ENCODE measurements around the gene RPL5.

RPL5 gene

DNA sequence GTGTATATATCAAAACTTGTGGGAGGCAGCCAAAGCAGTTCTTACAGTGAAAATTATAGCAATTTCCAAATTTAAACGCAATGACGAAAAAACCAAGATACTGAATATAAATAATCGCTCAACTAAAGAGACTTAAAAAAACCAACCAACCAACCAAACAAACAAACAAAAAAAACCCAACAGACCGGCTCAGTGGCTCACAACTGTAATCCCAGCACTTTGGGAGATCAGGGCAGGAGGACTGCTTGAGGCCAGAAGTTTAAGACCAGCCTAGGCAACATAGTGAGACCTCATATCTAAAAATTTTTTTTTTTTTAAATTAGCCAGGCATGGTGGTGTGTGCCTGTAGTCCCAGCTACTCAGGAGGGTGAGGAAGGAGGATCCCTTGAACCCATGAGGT, 23.4 kb downstream of the RPL5 start:
- no peak for DNase-seq (ENCODE audit: low spot score)

DNA sequence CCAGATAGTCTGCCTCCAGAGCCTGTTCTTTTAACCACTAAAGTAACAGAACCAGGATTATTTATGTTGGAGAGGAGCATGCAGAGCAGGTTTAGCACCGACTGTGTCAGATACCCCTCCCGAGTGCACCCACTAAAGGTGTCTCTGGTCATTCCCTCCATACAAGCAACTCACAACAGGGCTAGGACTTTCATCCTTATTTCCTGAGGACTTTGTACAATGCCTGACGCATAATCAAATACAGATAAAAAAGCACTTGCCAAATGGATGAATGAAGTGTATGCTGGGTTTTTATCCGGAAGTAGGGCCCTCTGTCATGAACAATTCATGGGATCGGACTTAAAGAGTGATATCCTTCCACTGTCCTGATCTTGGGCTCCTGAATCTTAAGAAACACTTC, 26.0 kb downstream of the RPL5 start:
- no peak for DNase-seq (ENCODE audit: low spot score)

DNA sequence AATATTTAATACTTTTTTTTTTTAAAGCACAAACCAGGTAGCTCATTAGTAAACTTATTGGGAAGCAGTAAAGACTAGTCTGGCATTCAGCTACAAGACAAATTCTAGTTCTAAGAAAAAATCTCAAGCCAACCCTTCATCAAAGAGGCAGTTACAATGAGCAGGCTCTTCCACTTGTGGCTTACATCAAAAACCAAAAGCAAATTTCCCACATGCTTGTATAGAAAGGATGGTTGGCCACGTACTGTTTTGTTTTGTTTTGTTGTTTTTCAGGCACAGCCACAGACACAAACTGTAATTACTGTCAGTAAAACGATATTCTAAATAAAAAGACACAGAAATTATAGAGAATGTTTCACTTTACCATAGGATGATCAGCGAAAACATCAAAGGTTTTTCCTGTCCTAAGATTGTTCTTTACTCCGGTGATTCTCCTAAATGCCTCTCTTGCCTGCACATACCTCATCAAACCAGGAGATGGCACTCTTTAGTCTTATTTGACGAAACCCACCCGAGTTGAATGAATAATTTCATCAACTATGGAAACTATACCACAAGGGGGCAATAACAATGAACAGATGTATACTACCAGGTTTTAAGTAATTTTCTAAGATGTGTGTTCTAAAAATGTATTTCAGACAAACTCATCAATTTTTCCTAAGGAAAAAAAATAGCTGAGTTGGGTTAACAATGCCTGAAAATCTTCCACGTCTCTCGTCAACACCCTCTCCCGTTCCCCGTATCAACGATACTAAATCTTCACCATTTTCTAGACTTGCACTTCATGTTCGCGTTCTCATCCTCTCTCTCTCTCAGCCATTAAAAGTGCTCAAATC, 26.9 kb downstream of the RPL5 start:
- peak; percentile 76 for DNase-seq (ENCODE audit: low spot score)

DNA sequence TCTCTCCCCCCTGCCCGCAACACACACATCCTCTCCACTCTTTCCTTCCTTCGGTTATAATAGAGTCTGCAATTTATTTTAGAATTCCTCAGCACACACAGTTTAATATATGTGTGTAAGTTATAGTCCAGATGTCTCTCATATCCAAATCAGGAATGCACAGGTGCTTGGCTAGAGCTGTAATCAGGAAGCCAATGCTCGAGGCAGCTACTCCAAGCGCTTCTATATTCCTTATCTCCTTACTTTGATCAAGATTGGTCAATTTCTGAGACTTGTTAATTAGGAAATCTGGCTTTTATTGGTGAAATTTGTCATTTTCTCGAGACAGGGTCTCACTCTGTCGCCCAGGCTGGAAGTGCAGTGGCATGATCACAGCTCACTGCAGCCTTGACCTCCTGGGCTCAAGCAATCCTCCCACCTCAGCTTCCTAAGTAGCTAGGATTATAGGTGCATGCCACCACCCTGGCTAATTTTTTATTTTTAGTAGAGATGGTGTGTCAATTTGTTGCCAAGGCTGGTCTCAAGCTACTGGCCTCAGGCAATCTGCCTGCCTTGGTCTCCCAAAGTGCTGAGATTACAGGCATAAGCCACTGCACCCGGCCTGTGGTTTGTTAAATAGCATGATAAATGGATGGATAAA, 27.7 kb downstream of the RPL5 start:
- no peak for DNase-seq (ENCODE audit: low spot score)

DNA sequence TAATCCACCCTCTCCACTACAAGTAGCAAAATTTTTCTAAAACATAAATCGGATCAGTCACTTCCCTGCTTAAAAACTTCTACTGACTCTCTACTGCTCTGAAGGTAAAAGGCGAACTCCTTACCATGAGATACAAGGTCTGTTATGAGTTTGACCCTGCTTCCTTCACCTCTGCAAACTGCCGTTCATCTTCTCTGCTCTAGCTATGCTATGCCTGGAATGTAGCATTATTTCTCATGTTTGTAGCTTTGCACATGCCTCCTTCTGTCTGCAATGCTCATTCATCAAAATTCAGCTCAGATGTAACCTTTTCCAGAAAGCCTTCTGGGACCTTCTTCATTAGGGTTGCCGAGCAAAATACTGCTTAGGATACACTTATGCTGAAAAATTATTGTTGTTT, 30.8 kb downstream of the RPL5 start:
- DNase-seq (ENCODE audit: low spot score): peak; percentile 10

DNA sequence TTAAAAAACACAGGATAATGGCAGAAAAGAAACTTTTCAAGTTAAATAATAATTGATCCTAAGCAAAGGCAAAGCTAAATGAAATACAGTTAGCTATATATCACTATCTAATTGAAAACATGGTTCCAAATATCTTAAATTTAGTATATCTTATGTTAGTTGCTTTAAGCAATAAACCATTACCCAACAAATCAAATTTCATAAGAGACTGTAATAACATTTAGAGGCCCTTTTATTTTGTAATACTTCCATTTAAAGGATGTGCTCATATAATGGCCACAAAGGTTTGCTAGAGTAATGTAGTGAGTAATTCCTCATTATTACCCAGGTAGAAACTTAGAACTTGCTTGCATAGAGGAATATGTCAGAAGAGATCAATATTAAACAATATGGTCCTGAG, 32.3 kb downstream of the RPL5 start:
- DNase-seq (ENCODE audit: low spot score): no peak

DNA sequence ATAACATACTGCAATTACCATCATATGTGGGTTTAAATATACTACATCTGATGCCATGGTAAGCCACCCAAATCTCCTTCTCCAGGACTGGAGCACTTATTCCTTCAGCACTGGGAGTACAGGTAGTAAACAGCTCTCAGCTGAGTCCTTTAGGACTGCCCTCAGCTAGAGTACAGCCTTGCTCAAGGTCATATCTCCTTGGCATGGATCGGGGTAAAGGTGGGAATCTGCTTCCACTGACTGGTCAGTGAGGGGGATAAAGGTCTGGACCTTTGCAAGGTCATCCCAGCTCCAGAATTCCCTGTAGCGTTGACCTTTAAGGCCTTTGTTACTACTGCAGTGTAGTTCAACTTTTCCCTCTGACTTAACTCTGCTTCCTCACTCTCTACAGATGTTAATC, 38.8 kb downstream of the RPL5 start:
- DNase-seq (ENCODE audit: low spot score): no peak

DNA sequence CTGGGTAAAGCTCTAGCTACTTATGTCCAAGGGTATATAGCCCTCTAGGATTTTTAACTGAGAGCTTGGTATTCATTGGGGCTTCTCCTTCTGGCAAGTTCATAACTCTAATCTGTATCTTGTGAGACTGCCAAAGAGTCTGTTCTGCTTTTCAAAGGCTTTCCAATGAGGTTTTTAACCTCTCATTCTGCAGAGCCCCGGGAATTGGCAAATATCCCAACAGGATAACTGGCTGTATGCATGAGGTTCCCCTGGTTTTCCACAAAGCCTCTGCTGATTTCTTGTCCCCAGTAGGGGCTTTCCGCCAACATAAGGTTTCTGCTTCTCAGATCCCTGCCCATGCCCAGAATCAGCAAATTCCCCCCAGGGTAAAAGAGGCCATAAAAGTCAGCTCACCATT, 40.9 kb downstream of the RPL5 start:
- DNase-seq (ENCODE audit: low spot score): no peak

DNA sequence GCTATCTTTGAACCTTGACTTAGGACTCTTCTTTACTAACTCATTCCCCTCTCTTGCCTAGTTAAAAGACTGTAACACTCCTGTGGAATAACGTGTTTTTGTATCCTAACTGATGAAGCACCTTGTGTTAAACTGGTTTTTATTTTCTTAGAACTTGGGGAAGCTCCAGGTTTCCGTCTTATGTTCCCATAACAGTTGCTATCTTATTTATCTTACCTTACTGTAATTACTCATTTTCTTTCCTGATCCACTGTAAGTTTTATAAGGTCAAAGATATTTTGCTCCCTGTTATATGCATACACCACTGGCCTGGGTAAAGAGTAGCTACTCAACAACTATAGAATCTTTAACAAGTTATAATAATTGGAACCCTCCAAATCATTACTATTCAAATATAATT, 43.1 kb downstream of the RPL5 start:
- DNase-seq (ENCODE audit: low spot score): no peak

DNA sequence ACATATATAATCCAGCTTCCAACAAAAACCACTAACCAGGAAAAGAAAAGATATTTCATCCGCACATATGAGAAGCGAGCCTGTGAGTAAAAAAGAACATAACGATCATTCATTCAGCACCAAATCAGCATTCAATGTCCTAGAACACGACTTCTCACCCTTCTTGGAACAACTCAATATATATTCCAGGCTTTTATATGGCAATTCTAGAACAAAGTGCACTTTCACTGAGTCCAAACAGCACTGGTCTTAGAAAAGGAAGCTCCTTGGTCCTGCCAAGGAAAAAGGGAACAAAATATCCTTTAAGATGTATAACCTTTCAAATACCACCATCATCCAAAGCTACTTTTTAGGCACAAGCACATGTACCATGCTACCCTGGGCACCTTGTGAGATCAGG, 44.5 kb downstream of the RPL5 start:
- DNase-seq (ENCODE audit: low spot score): no peak

DNA sequence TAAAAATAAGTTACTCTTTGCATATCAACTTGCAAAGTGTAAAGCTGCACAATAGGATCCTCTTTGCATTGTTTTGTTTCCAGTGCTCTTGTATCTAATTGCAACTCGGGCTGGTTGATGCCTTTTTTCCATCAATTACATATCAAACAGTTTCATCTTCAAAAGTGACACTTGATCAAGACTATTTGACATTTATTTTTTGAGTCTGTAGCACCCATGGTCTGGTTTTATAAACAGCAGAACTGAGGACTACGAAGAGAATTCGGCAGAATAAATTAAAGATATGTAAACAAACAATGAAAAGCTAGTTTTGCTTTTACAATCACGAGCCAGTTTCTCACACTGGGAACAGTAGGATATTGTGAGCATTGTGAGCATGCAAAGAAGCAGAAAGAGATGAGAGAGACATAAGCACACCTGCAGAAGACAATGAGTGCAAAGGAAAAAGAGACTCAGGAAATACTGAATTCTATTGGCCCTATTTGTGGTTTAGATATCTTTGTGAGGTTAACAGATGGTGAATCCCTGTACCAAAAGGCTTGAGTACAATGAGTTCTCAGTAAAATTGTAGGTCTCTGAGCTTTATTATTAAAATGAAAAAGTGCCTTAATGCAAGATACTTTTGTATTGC, 45.4 kb downstream of the RPL5 start:
- DNase-seq (ENCODE audit: low spot score): peak; percentile 6

DNA sequence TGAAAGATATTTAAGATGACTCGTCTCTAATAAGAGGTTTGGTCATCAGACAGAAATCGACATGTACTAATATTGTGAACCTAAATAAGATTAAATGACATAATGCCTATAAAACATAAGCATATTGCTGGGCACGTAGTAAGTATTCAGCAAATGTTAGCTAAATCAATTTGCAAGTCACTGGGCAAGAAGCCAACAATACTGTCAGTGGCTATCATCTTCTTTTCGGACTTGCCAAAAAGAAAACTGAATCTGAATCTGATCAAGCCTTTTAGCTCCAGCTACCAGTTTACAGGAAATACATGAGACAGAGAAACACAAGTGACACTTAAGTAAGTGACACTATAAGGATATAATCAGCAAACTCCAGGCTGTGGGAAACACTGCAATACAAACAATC, 46.0 kb downstream of the RPL5 start:
- peak; percentile 22 for DNase-seq (ENCODE audit: low spot score)

DNA sequence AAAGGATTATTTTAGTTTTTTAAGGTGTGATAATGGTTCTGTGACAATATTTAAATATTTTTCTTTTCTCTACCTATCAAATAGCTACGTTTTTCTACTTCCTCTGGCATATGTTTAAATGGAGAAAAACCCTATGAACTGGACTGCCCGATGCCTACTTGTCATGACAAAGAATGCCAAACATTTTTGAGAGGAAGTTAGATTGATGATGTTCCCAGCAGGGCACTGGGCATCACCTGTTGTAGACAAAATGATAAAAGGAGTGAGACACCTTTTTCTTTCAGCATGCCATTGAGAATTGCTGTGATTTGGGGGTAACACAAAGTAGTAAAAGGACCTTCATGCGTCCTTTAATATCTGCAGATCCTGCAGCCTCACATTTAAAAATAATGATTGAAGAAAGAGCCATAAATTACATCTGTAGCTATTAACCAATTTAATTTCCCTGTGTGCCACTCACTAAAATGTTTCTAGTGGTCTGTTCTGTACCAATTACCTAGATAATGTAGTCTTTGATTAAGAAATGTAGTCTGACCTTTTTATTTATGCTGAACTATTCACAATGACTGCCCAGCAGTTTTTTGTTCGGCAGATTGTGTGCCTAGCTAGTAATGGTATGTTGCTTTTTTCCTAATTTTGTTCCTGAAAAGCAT, 47.6 kb downstream of the RPL5 start:
- no peak for DNase-seq (ENCODE audit: low spot score)

DNA sequence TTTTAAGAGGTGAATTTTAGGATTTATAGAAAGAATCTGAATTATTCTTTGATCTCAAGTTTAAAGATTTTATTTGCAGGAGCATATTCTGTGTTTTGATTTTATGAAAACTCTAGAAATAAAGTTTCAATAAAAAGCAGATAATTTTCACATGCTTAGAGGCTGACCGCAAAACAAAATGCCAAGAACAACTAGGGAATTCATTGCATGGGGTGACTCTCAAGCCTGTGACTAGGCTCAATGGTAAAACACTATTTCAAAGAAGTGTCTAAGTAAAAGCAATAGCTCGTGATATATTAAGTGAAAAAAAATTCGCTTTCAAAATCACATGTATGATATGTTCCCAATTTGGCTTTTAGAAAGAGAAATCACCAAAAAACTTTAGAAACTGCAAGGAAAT, 49.6 kb downstream of the RPL5 start:
- no peak for DNase-seq (ENCODE audit: low spot score)

DNA sequence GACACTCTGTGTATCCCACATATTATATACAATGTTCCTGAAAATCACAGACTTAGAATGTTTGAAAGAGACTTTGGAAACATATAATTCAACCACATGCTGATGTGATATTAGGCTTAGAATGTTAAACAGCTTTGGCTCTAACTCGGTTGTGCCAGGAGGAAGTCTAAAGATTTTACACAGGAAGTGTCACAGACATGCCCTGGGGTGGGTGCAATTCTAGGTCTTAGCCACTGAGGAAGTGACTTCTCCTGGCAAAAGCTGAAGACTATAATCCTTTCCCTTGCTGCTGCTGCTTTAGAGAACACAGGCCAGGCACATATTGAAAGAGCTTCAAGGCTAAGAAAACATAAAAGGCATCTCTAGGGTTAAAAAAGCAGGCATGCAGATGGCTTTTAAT, 51.0 kb downstream of the RPL5 start:
- peak; percentile 11 for DNase-seq (ENCODE audit: low spot score)

DNA sequence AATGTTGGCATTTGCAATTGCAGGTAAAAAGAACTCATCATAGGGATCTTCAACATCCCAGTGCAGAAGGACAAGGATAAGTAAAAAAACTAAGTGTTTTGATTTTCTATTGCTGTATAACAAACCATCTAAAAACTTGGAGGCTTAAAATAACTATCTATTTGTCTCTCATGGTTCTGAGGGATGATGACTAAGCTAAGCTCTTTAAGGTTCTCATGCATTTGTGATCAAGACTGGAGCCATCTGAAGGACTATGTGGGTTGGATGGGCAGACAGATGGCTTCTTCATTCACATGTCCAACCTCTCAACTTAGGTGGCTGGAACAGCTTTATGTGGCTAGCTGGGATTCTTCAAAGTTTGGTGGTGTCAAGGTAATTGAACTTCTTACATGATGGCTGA, 51.5 kb downstream of the RPL5 start:
- DNase-seq (ENCODE audit: low spot score): no peak

DNA sequence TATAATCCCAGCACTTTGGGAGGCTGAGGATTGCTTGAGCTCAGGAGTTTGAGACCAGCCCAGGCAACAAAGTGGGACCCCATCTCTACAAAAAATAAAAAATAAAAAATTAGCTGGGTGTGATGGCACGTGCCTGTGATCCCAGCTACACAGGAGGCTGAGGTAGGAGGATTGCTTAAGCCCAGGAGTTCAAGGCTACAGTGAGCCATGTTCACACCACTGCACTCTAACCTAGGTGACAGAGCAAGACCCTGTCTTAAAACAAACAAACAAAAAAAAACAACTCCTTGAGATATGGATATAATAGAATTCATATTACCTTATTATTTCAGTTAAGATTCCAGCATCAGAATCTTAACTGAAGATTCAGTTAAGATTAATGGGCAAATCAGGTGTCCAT, 52.4 kb downstream of the RPL5 start:
- DNase-seq (ENCODE audit: low spot score): no peak

DNA sequence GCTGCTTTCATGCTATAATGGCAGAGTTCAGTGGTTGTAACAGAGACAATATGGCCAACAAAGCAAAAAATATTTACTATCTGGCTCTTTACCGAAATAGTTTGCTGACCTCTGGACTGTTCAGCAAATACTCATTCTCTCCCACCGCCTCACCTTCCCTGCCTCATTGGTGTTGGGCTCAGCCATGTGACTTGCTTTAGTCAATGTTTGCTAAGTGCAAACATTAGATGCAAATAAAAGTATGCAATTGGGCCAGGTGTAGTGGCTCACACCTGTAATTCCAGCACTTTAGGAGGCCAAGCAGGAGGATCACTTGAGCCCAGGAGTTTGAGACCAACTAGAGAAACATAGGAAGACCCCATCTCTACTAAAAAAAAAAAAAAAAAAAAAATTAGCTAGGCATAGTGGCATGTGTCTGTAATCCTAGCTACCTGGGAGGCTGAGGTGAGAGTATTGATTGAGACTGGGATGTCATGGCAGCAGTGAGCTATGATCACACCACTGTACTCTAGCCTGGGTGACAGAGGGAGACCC, 55.1 kb downstream of the RPL5 start:
- DNase-seq (ENCODE audit: low spot score): no peak

DNA sequence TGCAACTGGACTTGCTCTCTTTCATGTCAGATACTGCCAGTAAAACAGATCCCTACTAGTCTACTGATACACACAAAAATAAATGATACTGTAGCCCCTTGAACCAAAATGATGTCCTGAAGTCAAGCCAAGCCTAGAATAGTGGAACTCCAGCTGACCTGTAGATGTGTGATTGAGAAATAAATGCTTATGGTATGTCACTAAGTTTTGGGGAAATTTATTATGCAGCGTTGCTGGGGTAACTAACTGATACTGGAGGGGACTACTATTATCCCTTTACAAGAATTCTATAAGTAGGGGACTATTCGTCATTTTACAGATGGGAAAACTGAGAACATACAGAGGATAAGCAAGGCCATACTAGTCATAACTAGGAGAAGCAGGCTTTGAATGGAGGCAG, 55.6 kb downstream of the RPL5 start:
- DNase-seq (ENCODE audit: low spot score): no peak

All from GM03348 (cell line).